T-helper 1 cell treated with Interleukin-12 subunit alpha and Interleukin-12 subunit beta and Interleukin-4 antibody, amounts not matched to agents 30 μg/mL and 1 μg/mL, for 36 hours (primary cell): Measurements from ENCODE around the gene TCTN1.
"Not testable (repeated sequence)": the region's sequence is repeated elsewhere in the genome, so short reads cannot be mapped to it uniquely, and the experiment has no call there.

Experiments used
- H3K27ac Mint-ChIP-seq: one replicate; pipeline ENCODE4 v1.8.0; 2021; ENCODE audit warnings: mild to moderate bottlenecking, mixed read lengths
- H3K27me3 Mint-ChIP-seq: one replicate; pipeline ENCODE4 v1.8.0; 2021; ENCODE audit warnings: low read depth, mixed read lengths
- H3K36me3 Mint-ChIP-seq: one replicate; pipeline ENCODE4 v1.8.0; 2021; ENCODE audit warnings: low read depth, mixed read lengths
- H3K4me1 Mint-ChIP-seq: one replicate; pipeline ENCODE4 v1.8.0; 2021; ENCODE audit warnings: low read depth, mixed read lengths
- H3K4me3 Mint-ChIP-seq: one replicate; pipeline ENCODE4 v1.8.0; 2021; ENCODE audit warnings: mild to moderate bottlenecking, moderate library complexity, mixed read lengths
- H3K9me3 Mint-ChIP-seq: one replicate; pipeline ENCODE4 v1.8.0; 2021; ENCODE audit warnings: mixed read lengths

Gene TCTN1

GRCh38 chr12:110640275-110641025, 26.5 kb downstream of the TCTN1 start:
- Mint-ChIP-seq H3K4me1 (peaks cover 14% of the 10 kb centered on the region), H3K27ac (no peak overlapping the region), H3K9me3 (no peaks in the 10 kb centered on the region), H3K36me3 (no peaks in the 10 kb centered on the region), H3K4me3 (no peak overlapping the region), H3K27me3 (no peaks in the 10 kb centered on the region)

DNA sequence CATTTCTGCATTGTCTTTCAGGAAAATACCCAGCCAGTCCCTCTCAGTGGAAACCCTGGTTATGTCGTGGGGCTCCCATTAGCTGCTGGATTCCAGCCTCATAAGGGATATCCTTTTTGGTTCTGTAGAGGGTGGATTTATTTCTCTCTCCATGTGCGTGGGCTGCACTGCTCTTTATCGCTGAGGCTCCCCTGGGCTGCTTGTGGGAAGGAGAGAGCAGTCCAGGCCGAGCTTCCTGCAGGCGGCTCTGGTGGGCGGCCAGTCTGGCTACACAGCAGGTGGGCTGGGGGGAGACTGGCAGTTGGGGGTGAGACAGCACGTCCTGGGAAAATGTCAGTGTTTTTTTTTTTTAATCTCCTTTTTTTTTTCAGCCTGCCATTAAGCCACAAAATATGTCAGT, 27.6 kb downstream of the TCTN1 start:
- Mint-ChIP-seq H3K4me1 (peaks cover 12% of the 10 kb centered on the region), H3K27ac (no peak overlapping the region), H3K9me3 (no peaks in the 10 kb centered on the region), H3K36me3 (no peaks in the 10 kb centered on the region), H3K27me3 (no peaks in the 10 kb centered on the region), H3K4me3 (no peak overlapping the region)

- Mint-ChIP-seq H3K27me3 (no peaks in the 10 kb centered on the region), H3K27ac (no peak overlapping the region), H3K9me3 (no peaks in the 10 kb centered on the region), H3K4me3 (no peak overlapping the region), H3K4me1 (peaks cover 14% of the 10 kb centered on the region), H3K36me3 (peaks cover 8% of the 10 kb centered on the region)
These were observed 33.7 kb downstream of the TCTN1 start for GRCh38 chr12:110647631-110648040.

DNA sequence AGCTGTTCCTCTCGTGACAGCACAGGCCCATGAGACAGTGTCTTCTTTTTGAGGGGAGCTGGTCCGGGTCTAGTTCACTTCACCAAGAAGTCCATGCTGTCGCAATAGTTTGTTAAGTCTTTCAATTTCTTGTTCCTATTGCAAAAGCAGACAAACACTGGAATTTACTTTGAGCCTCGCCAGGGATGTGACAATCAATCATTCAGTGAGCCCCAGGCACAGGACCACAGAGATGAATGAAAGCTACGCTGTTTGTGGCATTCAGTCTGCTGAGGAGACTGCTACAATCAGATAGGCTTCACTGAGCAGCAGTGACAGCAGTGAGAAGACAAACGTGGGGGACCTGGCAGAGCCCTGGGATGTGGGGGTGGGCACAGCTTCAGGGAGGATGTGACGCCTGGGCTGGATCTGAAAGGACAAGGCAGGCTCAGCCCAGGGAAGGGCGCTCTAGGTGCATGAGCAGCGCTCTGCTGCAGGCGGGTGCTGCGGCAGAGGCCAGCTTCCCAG, 35.5 kb downstream of the TCTN1 start:
- Mint-ChIP-seq H3K27me3 (no peaks in the 10 kb centered on the region), H3K4me1 (peaks cover 12% of the 10 kb centered on the region), H3K9me3 (no peaks in the 10 kb centered on the region), H3K4me3 (no peak overlapping the region), H3K36me3 (peaks cover 9% of the 10 kb centered on the region), H3K27ac (no peak overlapping the region)

- not testable (repeated sequence) for H3K27ac Mint-ChIP-seq, H3K36me3 Mint-ChIP-seq, H3K27me3 Mint-ChIP-seq, H3K9me3 Mint-ChIP-seq, H3K4me3 Mint-ChIP-seq, H3K4me1 Mint-ChIP-seq
These were observed 40.3 kb downstream of the TCTN1 start for GRCh38 chr12:110654238-110654637.

DNA sequence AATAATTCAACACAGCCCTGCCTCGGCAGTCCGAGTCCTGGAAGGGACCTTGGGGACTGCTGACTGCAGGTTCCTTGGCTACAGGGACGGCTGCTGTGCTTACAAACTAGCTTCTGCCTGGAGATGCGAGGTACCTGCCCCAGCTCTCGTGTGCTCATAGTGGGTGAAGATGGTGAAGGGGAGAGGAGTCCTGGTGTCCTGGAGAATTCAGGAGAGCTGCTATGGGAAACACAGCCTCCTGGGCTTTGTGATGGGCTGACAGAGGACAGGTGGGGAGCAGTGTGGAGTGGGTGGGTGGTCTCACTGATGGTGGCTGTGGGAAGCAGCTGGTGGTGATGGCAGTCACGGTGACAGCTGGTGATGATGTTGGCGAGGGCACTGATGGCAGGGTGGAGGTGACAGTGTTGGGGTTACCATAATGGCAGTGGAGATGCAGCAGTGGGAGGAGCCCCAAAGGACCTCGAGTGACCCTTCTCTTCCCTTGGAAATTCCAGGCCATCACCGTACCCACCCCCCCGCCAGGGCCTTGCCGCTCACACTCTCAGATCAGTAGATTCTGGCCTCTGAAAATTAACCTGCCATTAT, 42.2 kb downstream of the TCTN1 start:
- Mint-ChIP-seq H3K4me1 (peaks cover 6% of the 10 kb centered on the region), H3K36me3 (peaks cover 11% of the 10 kb centered on the region), H3K27ac (no peak overlapping the region), H3K9me3 (no peaks in the 10 kb centered on the region), H3K27me3 (no peaks in the 10 kb centered on the region), H3K4me3 (no peak overlapping the region)

- Mint-ChIP-seq H3K4me3 (no peak overlapping the region), H3K9me3 (peaks cover 1% of the 10 kb centered on the region), H3K27ac (no peak overlapping the region), H3K4me1 (peaks cover 18% of the 10 kb centered on the region), H3K36me3 (peaks cover 13% of the 10 kb centered on the region), H3K27me3 (no peaks in the 10 kb centered on the region)
These were observed 43.8 kb downstream of the TCTN1 start for GRCh38 chr12:110657747-110658146.

DNA sequence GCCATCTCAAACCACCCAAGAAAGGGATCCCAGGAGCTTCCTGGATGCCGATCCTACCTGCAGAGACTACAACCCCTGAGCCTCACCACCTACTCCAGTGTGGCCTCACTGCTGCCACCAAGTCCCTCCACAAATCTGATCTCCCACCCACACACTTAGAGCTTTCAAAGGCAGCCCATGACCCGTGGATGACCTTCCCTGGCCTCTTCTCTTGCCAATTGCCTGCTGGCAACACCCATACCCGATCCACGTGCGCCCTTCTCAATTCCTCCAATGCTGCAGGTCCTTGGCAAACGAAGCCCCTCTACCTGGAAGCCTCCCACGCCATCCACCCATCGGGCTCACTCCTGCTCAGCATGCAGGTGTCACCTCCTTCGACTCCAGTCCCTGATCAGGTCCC, 44.3 kb downstream of the TCTN1 start:
- Mint-ChIP-seq H3K4me1 (peaks cover 20% of the 10 kb centered on the region), H3K27me3 (no peaks in the 10 kb centered on the region), H3K27ac (no peak overlapping the region), H3K4me3 (no peak overlapping the region), H3K9me3 (peaks cover 3% of the 10 kb centered on the region), H3K36me3 (peaks cover 15% of the 10 kb centered on the region)

DNA sequence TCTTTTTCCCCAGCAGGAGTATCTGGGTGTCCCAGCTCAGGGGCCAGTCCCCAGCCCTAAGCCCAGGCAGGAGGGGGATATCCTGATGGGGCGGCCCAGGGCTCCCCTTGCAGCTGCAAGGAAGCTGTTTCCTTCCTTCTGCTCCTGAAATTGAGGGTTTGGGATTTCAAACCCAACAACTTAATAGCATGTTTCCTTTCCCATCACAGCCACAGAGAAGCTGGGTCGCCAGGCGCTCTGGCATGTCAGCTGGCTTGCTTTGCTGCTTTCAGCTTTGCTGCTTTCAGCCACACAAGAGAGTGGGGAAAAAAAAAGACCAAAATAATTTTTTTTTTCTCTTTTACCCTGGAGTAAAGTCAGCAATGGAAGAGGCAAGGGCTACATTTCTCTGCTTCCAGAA, 44.9 kb downstream of the TCTN1 start:
- H3K36me3 Mint-ChIP-seq, result peaks cover 15% of the 10 kb centered on the region

DNA sequence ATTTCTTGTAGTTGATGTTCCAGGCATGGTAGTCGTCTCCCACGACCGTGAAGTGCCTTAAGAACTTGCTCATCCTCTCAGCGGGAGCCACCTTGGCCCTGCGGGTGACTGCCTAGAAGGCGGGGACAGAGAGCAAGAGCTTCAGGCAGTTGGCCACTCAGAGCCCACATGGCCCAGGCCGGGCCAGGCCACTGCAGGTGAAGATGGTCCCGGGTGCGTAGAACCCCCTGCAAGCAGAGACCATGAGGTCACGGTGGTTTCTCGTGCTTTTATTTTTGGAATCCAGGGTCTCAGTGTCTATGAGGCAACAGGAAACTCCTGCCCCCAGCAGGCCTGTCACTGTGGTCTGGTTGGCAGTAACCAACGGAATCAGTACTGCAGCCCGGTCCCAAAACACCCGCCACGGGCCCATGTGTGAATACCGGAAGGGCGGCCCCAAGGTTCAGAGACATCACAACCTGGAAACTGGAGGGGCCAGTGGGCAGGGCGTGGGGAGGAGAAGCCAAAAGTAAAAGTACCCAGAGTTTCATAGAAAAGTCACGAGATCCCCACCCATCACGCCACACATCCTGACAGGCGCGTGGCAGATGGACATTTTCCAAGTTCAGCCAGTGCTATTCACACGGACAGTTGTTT, 47.5 kb downstream of the TCTN1 start:
- H3K27me3 Mint-ChIP-seq, result no peaks in the 10 kb centered on the region
- peaks cover 28% of the 10 kb centered on the region for H3K9me3 Mint-ChIP-seq
- H3K4me3 Mint-ChIP-seq, result peak overlapping the region; percentile 15
- H3K4me1 Mint-ChIP-seq, result peaks cover 17% of the 10 kb centered on the region
- peaks cover 22% of the 10 kb centered on the region for H3K36me3 Mint-ChIP-seq
- H3K27ac Mint-ChIP-seq, result peak overlapping the region; percentile 80

More for the DNA sequence above, 44.9 kb downstream of the TCTN1 start:
- no peak overlapping the region for H3K27ac Mint-ChIP-seq
- peaks cover 20% of the 10 kb centered on the region for H3K4me1 Mint-ChIP-seq
- H3K27me3 Mint-ChIP-seq, result no peaks in the 10 kb centered on the region
- no peak overlapping the region for H3K4me3 Mint-ChIP-seq
- peaks cover 4% of the 10 kb centered on the region for H3K9me3 Mint-ChIP-seq

DNA sequence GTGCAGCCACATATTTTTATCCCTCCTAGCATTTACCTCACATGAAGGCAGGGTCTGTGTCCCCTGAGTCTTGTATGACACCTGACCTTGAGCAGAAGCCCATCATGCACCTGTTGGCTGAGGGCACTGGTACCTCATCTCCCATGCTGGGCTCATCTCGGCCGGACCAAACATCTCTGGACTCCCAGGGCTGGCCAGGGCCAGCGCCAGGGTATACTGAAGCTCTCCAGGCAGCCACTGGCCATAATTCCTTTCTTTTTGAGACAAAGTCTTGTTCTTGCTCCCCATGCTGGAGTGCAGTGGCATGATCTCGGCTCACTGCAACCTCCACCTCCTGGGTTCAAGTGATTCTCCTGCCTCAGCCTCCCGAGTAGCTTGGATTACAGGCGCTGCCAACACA, 53.0 kb downstream of the TCTN1 start:
- peaks cover 33% of the 10 kb centered on the region for H3K9me3 Mint-ChIP-seq
- H3K4me1 Mint-ChIP-seq, result peaks cover 30% of the 10 kb centered on the region
- peaks cover 24% of the 10 kb centered on the region for H3K36me3 Mint-ChIP-seq
- peaks cover 3% of the 10 kb centered on the region for H3K27me3 Mint-ChIP-seq
- H3K4me3 Mint-ChIP-seq, result no peak overlapping the region
- H3K27ac Mint-ChIP-seq, result no peak overlapping the region

- Mint-ChIP-seq H3K36me3 (peaks cover 22% of the 10 kb centered on the region), H3K27ac (no peak overlapping the region), H3K4me3 (no peak overlapping the region), H3K4me1 (peaks cover 26% of the 10 kb centered on the region), H3K27me3 (peaks cover 3% of the 10 kb centered on the region), H3K9me3 (peaks cover 32% of the 10 kb centered on the region)
These were observed 53.7 kb downstream of the TCTN1 start for GRCh38 chr12:110667671-110668070.

DNA sequence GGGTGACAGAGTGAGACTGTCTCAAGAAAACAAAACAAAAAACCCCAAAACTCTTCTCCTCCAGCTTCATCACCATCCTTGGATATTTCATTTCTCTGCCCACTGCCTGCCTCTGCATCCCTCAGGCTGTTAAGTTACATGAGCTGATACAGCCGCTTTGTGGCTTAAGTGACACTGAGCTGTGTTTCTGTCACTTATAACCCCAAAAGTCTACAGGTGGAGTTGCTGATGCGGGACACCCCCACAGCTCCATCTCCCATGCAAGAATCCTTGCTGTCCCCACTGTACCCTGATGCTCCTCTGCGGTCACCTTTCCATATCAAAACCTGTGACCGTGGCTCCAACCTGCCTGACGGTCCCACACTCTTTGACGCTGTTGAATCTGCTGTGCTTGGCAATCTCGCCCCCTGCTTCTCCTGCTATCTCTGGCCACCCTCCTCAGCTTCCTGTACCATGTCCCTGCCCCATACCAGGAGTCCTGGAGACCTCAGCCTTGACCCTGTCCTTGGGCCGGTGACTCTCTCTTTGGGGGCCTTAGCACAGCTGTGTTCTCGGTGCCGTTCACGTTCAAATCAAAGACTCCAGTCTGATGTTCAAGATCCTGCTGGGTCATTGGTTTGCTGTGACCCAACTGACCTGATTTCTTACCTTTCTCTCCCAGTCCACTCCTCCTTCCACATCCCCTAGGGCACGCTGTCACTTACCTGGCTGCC, 54.7 kb downstream of the TCTN1 start:
- Mint-ChIP-seq H3K27ac (peak overlapping the region; percentile 15), H3K4me1 (peaks cover 25% of the 10 kb centered on the region), H3K36me3 (peaks cover 25% of the 10 kb centered on the region), H3K9me3 (peaks cover 29% of the 10 kb centered on the region), H3K27me3 (peaks cover 3% of the 10 kb centered on the region), H3K4me3 (no peak overlapping the region)

- peaks cover 28% of the 10 kb centered on the region for H3K9me3 Mint-ChIP-seq
- H3K4me3 Mint-ChIP-seq, result no peak overlapping the region
- H3K4me1 Mint-ChIP-seq, result peaks cover 31% of the 10 kb centered on the region
- peak overlapping the region; percentile 15 for H3K27ac Mint-ChIP-seq
- peaks cover 3% of the 10 kb centered on the region for H3K27me3 Mint-ChIP-seq
- peaks cover 28% of the 10 kb centered on the region for H3K36me3 Mint-ChIP-seq
These were observed 55.2 kb downstream of the TCTN1 start for GRCh38 chr12:110669193-110669502.
